K562 (cell line): ENCODE measurements around the gene SUMF2. TPM values are rescaled to one million over a fixed set of nuclear protein-coding genes. Genes with fewer than 3 reads are reported as not detected.
A peak's percentile ranks its signal among the peaks of the same experiment; 100 is the strongest.

Experiments
- BDP1 ChIP-seq: IDR thresholded peaks from 3 replicates; pipeline ENCODE4 v1.6.1; 2011; ENCODE audit not compliant: insufficient read length, insufficient read depth
- E2F3 ChIP-seq: fragments of 250-450 bp; sonication (Bioruptor Pico); IDR thresholded peaks from 2 replicates; pipeline ENCODE4 v1.4.0; 2020; ENCODE audit warnings: mild to moderate bottlenecking
- ETV5 ChIP-seq: sonication (generic); formaldehyde crosslinking; IDR thresholded peaks from 2 replicates; pipeline ENCODE4 v1.4.0; 2020; ENCODE audit warnings: low read depth, mild to moderate bottlenecking, missing genetic modification reagents
- FOXK2 ChIP-seq, 2 experiments: fragments of 450-650 bp; IDR thresholded peaks in 1 of 2; conservative IDR thresholded peaks in 1 of 2; 2 replicates each; pipeline ENCODE4 v1.6.1; 2016; ENCODE audit warnings: low read depth in 2 of 2, mild to moderate bottlenecking in 1 of 2
- KAT8 ChIP-seq: fragments of 450-650 bp; IDR thresholded peaks from 2 replicates; pipeline ENCODE4 v1.6.1; 2016; ENCODE audit warnings: low read depth, mild to moderate bottlenecking
- LARP7 ChIP-seq: fragments of 450-650 bp; IDR thresholded peaks from 2 replicates; pipeline ENCODE4 v1.6.1; 2016
- MAZ ChIP-seq, 2 experiments: fragments of 450-650 bp in 1 of 2; sonication (generic) in 1 of 2; formaldehyde crosslinking; IDR thresholded peaks in 1 of 2; conservative IDR thresholded peaks in 1 of 2; 2 replicates each; pipeline versions ENCODE4 v1.4.0 to v1.5.0; 2020; ENCODE audit warnings: mild to moderate bottlenecking in 1 of 2, missing genetic modification reagents in 1 of 2
- MED1 ChIP-seq: sonication (generic); formaldehyde crosslinking; IDR thresholded peaks from 2 replicates; pipeline ENCODE4 v1.8.1; 2023; ENCODE audit warnings: missing genetic modification reagents, borderline replicate concordance
- PPARD ChIP-seq: fragments of 250-450 bp; sonication (Bioruptor Pico); IDR thresholded peaks from 2 replicates; pipeline ENCODE4 v1.8.0; 2022; ENCODE audit warnings: inconsistent platforms, mild to moderate bottlenecking, moderate library complexity
- SMARCA4 ChIP-seq: fragments of 450-650 bp; IDR thresholded peaks from 2 replicates; pipeline ENCODE4 v1.6.1; 2016
- SNIP1 ChIP-seq: fragments of 450-650 bp; IDR thresholded peaks from 2 replicates; pipeline ENCODE4 v1.7.1; 2017; ENCODE audit warnings: low read depth, mild to moderate bottlenecking
- ZKSCAN8 ChIP-seq: fragments of 200-800 bp; sonication (Bioruptor generic); IDR thresholded peaks from 2 replicates; pipeline ENCODE4 v1.6.1; 2016; ENCODE audit warnings: missing genetic modification characterization, missing compliant biosample characterization
- ZNF143 ChIP-seq: sonication (generic); formaldehyde crosslinking; IDR thresholded peaks from 2 replicates; pipeline ENCODE4 v1.9.0; 2022; ENCODE audit warnings: mild to moderate bottlenecking, missing genetic modification reagents
- ZNF589 ChIP-seq: fragments of 200-800 bp; sonication (Bioruptor generic); IDR thresholded peaks from 2 replicates; pipeline ENCODE4 v1.6.1; 2016; ENCODE audit warnings: low read depth, missing genetic modification characterization, missing compliant biosample characterization
- ZNF717 ChIP-seq: fragments of 250-450 bp; sonication (Bioruptor Pico); IDR thresholded peaks from 2 replicates; pipeline ENCODE4 v1.5.0; 2021
- polyA plus RNA-seq, 8 experiments: library from polyadenylated mRNA; depleted of rRNA in 4 of 8; stranded (reverse) in 5 of 8; unstranded in 3 of 8; fragments of >200 nt; fragmentation: Nextera tagmentation in 2 of 8; fragmentation: Illumina TruSeq in 1 of 8; extraction: Ambion mirVana in 2 of 8; extraction: Trizol in 1 of 8; gene quantifications; 2 replicates each; pipeline versions ENCODE4 v1.2.1 to v1.2.3, GENCODE V29; 2011 to 2014; ENCODE audit warnings: inconsistent platforms in 1 of 8, missing spikeins in 1 of 8
- total RNA-seq, 7 experiments: library from RNA; depleted of rRNA in 6 of 7; stranded (reverse); fragments of >200 nt in 6 of 7; fragmentation: Illumina TruSeq in 2 of 7; extraction: Trizol in 2 of 7; gene quantifications; 2 replicates each; pipeline versions ENCODE4 v1.2.1 to v1.2.3, GENCODE V29; 2011 to 2021; ENCODE audit warnings: low replicate concordance in 1 of 7
- TF ChIP-seq, protein P1 (sequence below): fragments of 450-650 bp; IDR thresholded peaks from 2 replicates; pipeline ENCODE4 v1.6.1; 2016; ENCODE audit warnings: low read depth
- TF ChIP-seq, protein P2 (sequence below): fragments of 250-450 bp; sonication (Bioruptor Pico); IDR thresholded peaks from 2 replicates; pipeline ENCODE4 v1.4.0; 2020; ENCODE audit warnings: mild to moderate bottlenecking
- TF ChIP-seq, protein P3 (sequence below): fragments of 250-450 bp; sonication (Bioruptor Pico); IDR thresholded peaks from 2 replicates; pipeline ENCODE4 v1.8.0; 2022; ENCODE audit warnings: moderate library complexity, mild to moderate bottlenecking, inconsistent platforms

Gene SUMF2
- total and polyA plus RNA-seq, 9 of the 15 experiments (the other 6 are each of a cell fraction or from before 2014, with no cell fraction given) = 39.0 to 113 (median 67.7) TPM

DNA sequence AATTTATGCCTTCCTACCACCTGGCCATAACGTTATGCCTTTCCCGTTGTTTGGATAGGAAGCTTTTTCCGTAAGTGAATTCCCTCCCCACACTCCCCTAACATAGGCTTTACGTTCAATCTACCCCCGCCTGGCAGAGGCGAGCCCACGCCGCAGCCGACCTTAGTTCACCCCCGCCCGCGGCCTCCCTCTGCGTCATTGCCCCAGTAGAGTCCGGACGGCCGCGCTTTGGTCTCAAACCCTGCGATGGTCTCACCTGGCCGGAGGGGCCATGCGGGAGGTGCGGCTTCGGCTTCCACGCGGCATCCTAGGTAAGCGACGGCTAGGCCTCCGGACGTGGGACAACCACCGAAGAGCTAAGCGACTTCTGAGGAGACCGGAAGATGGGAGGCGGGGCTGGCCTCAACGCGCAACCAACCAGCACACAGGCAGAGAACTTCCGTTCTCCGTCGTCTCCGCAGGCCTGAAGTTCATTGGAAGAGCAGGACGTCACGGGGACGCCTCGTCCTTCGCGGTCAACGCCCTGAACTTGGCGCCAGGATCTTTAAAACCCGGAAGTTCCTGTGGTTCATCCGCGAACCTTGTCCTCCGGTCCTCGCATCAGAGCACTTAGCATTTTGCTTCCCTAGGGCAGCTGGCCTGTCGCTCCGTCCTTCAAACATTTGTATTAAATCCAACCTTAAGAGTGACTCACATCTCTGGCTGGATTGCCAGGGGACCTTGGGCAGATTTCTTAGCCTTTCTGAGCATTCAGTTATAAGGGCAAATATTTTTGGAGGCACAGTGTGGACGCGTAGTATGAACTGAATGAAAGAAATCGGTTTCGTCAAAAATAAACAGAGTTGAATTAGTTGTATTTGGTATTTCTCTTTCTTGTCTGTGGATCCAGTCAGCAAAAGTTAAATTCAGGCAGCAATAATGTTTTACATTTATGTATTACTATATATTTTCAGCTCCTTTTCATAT lies 42.3 kb downstream of the SUMF2 start, which contains the start of gene CHCHD2 (continued):
- TF ChIP-seq, protein P1, sequence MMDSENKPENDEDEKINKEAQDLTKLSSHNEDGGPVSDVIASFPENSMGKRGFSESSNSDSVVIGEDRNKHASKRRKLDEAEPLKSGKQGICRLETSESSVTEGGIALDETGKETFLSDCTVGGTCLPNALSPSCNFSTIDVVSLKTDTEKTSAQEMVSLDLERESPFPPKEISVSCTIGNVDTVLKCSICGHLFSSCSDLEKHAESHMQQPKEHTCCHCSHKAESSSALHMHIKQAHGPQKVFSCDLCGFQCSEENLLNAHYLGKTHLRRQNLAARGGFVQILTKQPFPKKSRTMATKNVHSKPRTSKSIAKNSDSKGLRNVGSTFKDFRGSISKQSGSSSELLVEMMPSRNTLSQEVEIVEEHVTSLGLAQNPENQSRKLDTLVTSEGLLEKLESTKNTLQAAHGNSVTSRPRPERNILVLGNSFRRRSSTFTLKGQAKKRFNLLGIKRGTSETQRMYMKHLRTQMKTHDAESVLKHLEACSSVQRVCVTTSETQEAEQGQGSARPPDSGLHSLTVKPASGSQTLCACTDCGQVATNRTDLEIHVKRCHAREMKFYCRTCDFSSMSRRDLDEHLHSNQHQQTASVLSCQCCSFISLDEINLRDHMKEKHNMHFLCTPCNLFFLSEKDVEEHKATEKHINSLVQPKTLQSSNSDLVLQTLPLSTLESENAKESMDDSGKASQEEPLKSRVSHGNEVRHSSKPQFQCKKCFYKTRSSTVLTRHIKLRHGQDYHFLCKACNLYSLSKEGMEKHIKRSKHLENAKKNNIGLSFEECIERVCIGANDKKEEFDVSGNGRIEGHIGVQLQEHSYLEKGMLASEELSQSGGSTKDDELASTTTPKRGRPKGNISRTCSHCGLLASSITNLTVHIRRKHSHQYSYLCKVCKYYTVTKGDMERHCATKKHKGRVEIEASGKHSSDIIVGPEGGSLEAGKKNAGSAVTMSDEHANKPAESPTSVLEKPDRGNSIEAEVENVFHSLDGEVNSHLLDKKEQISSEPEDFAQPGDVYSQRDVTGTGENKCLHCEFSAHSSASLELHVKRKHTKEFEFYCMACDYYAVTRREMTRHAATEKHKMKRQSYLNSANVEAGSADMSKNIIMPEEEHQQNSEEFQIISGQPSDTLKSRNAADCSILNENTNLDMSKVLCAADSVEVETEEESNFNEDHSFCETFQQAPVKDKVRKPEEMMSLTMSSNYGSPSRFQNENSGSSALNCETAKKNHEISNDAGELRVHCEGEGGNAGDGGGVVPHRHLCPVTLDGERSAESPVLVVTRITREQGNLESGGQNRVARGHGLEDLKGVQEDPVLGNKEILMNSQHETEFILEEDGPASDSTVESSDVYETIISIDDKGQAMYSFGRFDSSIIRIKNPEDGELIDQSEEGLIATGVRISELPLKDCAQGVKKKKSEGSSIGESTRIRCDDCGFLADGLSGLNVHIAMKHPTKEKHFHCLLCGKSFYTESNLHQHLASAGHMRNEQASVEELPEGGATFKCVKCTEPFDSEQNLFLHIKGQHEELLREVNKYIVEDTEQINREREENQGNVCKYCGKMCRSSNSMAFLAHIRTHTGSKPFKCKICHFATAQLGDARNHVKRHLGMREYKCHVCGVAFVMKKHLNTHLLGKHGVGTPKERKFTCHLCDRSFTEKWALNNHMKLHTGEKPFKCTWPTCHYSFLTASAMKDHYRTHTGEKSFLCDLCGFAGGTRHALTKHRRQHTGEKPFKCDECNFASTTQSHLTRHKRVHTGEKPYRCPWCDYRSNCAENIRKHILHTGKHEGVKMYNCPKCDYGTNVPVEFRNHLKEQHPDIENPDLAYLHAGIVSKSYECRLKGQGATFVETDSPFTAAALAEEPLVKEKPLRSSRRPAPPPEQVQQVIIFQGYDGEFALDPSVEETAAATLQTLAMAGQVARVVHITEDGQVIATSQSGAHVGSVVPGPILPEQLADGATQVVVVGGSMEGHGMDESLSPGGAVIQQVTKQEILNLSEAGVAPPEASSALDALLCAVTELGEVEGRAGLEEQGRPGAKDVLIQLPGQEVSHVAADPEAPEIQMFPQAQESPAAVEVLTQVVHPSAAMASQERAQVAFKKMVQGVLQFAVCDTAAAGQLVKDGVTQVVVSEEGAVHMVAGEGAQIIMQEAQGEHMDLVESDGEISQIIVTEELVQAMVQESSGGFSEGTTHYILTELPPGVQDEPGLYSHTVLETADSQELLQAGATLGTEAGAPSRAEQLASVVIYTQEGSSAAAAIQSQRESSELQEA = no peak
- TF ChIP-seq FOXK2 (conservative IDR thresholded peaks at IDR 0.05 in 1 of 2, IDR thresholded peaks at IDR 0.05 in 1 of 2; ENCODE audit: low read depth in 2 of 2) (peak in 1 of 2 experiments; percentile 37; a peak in 2 of 4 replicates), E2F3 (CRISPR knock-in tag) (no peak), BDP1 (no peak), LARP7 (no peak), SNIP1 (0 out of 2 replicates have a peak, but pooled peaks have one; percentile 24), KAT8 (no peak), ZNF143 (CRISPR knock-in tag) (no peak), PPARD (CRISPR knock-in tag) (no peak), SMARCA4 (no peak), ZNF717 (CRISPR knock-in tag) (0 out of 2 replicates have a peak, but pooled peaks have one; percentile 54), MED1 (CRISPR knock-in tag) (no peak), MAZ (CRISPR knock-in tag; conservative IDR thresholded peaks at IDR 0.05 in 1 of 2, IDR thresholded peaks at IDR 0.05 in 1 of 2) (peak in 1 of 2 experiments; percentile 57; a peak in 1 of 4 replicates), ZKSCAN8 (no peak), ETV5 (CRISPR knock-in tag) (peak; percentile 79), ZNF589 (CRISPR knock-in tag) (no peak; the same call in 1 of the 2 replicates)
- TF ChIP-seq, protein P2, sequence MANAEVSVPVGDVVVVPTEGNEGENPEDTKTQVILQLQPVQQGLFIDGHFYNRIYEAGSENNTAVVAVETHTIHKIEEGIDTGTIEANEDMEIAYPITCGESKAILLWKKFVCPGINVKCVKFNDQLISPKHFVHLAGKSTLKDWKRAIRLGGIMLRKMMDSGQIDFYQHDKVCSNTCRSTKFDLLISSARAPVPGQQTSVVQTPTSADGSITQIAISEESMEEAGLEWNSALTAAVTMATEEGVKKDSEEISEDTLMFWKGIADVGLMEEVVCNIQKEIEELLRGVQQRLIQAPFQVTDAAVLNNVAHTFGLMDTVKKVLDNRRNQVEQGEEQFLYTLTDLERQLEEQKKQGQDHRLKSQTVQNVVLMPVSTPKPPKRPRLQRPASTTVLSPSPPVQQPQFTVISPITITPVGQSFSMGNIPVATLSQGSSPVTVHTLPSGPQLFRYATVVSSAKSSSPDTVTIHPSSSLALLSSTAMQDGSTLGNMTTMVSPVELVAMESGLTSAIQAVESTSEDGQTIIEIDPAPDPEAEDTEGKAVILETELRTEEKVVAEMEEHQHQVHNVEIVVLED (CRISPR knock-in tag) = peak; percentile 50; the same call in 1 of the 2 replicates
- TF ChIP-seq, protein P3, sequence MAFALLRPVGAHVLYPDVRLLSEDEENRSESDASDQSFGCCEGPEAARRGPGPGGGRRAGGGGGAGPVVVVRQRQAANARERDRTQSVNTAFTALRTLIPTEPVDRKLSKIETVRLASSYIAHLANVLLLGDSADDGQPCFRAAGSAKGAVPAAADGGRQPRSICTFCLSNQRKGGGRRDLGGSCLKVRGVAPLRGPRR (CRISPR knock-in tag) = no peak
